GM19468 (cell line): ENCODE results near the gene DTNA.

Source experiments
- ATAC-seq: cut with Tn5 transposase; IDR thresholded peaks from one replicate; pipeline ENCODE4 v1.9.1; 2021; ENCODE audit warnings: mild to moderate bottlenecking, moderate library complexity, moderate number of reproducible peaks; ENCODE audit not compliant: unreplicated experiment; ENCODE audit errors: extremely low read depth

DTNA gene

GRCh38 chr18:34802959-34803358 lies 92.9 kb downstream of the DTNA start:
- no peak for ATAC-seq

GRCh38 chr18:34803877-34804400 lies 93.8 kb downstream of the DTNA start:
- ATAC-seq, result no peak

- ATAC-seq, result no peak
Observed at GRCh38 chr18:34805103-34805877, 95.2 kb downstream of the DTNA start.

- no peak for ATAC-seq
Observed at GRCh38 chr18:34805878-34806351, 95.8 kb downstream of the DTNA start.

- no peak for ATAC-seq
Observed at GRCh38 chr18:34806527-34806926, 96.4 kb downstream of the DTNA start.

GRCh38 chr18:34807106-34807796 lies 97.2 kb downstream of the DTNA start:
- ATAC-seq, result no peak

- no peak for ATAC-seq
Observed at GRCh38 chr18:34808389-34808788, 98.3 kb downstream of the DTNA start.

- ATAC-seq, result no peak
Observed at GRCh38 chr18:34809451-34810072, 99.5 kb downstream of the DTNA start.

GRCh38 chr18:34816183-34816582 lies 106.1 kb downstream of the DTNA start:
- no peak for ATAC-seq

- no peak for ATAC-seq
Observed at GRCh38 chr18:34817636-34818035, 107.5 kb downstream of the DTNA start.

GRCh38 chr18:34818064-34818463 lies 108.0 kb downstream of the DTNA start:
- ATAC-seq, result no peak

GRCh38 chr18:34820360-34821065 lies 110.4 kb downstream of the DTNA start:
- no peak for ATAC-seq

- ATAC-seq, result no peak
Observed at GRCh38 chr18:34821669-34822210, 111.6 kb downstream of the DTNA start.

GRCh38 chr18:34828093-34828492 lies 118.0 kb downstream of the DTNA start:
- ATAC-seq, result no peak

- ATAC-seq, result no peak
Observed at GRCh38 chr18:34834897-34835296, 124.8 kb downstream of the DTNA start.

- ATAC-seq, result no peak
Observed at GRCh38 chr18:34835466-34835865, 125.4 kb downstream of the DTNA start.

GRCh38 chr18:34837769-34838272 lies 127.7 kb downstream of the DTNA start:
- ATAC-seq, result no peak

- no peak for ATAC-seq
Observed at GRCh38 chr18:34838669-34839068, 128.6 kb downstream of the DTNA start.

- ATAC-seq, result no peak
Observed at GRCh38 chr18:34840256-34840826, 130.2 kb downstream of the DTNA start.
